Lower leg skin (tissue), 4 donors: ENCODE results near the gene VAV2. TPM values are rescaled to one million over a fixed set of nuclear protein-coding genes. Genes with fewer than 3 reads are reported as not detected.

Experiments
- DNase-seq, 2 donors: peaks; one replicate each; pipeline ENCODE4 v3.0.0-alpha.2; 2019; ENCODE audit warnings: low spot score in 2 of 2
- H3K4me3 ChIP-seq: fragments of 200-600 bp; sonication (generic); 2 replicates; pipeline ENCODE4 v1.5.1; 2017; ENCODE audit warnings: mild to moderate bottlenecking, low read depth; ENCODE audit not compliant: poor library complexity, severe bottlenecking
- CTCF ChIP-seq, 3 donors: fragments of 450-650 bp; IDR thresholded peaks; one replicate each; pipeline ENCODE4 v1.5.1; 2016; ENCODE audit warnings: antibody characterized with exemption in 3 of 3, mild to moderate bottlenecking in 3 of 3, moderate library complexity in 2 of 3
- POLR2A ChIP-seq, 2 donors: fragments of 450-650 bp; IDR thresholded peaks; one replicate each; pipeline ENCODE4 v1.6.1; 2016 to 2017; ENCODE audit warnings: antibody characterized with exemption in 2 of 2, mild to moderate bottlenecking in 1 of 2, moderate library complexity in 1 of 2
- WGBS, 2 donors: methylation state at CpG; one replicate each; pipeline ENCODE4 v1.1.5; 2018; 5-methylcytosine and 5-hydroxymethylcytosine counted together
- intact Hi-C: fragments of 100-400 bp; cut with DNase I; formaldehyde crosslinking; loops from one replicate; pipeline ENCODE4 v1.15.0; 2023; ENCODE audit warnings: low total_unique reads
- total RNA-seq, 4 donors: library from RNA; depleted of rRNA; stranded (reverse); fragments of >200 nt; gene quantifications; one replicate each; pipeline ENCODE4 v1.1.0, GENCODE V29; 2016

The VAV2 gene
- total RNA-seq, 4 donors from 2014 or later = 6.8 to 9.1 (median 7.5) TPM

GRCh38 chr9:133987446-133987788 is 4.7 kb downstream of the VAV2 start:
- no peak for DNase-seq
- no peak overlapping the region for H3K4me3 ChIP-seq
- WGBS, 2 donors = 88 to 90% methylated on average over 14 of the region's 14 CpGs
- TF ChIP-seq POLR2A (IDR thresholded peaks at IDR 0.05) = no peak
- TF ChIP-seq CTCF (IDR thresholded peaks at IDR 0.05) = no peak
- intact Hi-C loops = no loop called here

- no peak overlapping the region for H3K4me3 ChIP-seq
- no peak for TF ChIP-seq CTCF (IDR thresholded peaks at IDR 0.05)
- TF ChIP-seq POLR2A (IDR thresholded peaks at IDR 0.05) = no peak
- WGBS, 2 donors = 88 to 91% methylated on average over 13 of the region's 13 CpGs
- intact Hi-C loops = no loop called here
- no peak for DNase-seq
Measured at GRCh38 chr9:133986774-133987445, 5.2 kb downstream of the VAV2 start.

GRCh38 chr9:133986061-133986460 is 6.1 kb downstream of the VAV2 start:
- 73 to 96% methylated on average over 6 of the region's 6 CpGs for WGBS, 2 donors
- intact Hi-C loops = no loop called here
- H3K4me3 ChIP-seq = no peak overlapping the region
- no peak for TF ChIP-seq POLR2A (IDR thresholded peaks at IDR 0.05)
- no peak for TF ChIP-seq CTCF (IDR thresholded peaks at IDR 0.05)
- no peak for DNase-seq

- 90 to 91% methylated on average over 23 to 25 of the region's 25 CpGs for WGBS, 2 donors
- no peak overlapping the region for H3K4me3 ChIP-seq
- no peak for DNase-seq
- intact Hi-C loops = no loop called here
- TF ChIP-seq POLR2A (IDR thresholded peaks at IDR 0.05) (no peak), CTCF (IDR thresholded peaks at IDR 0.05) (no peak)
Measured at GRCh38 chr9:133982971-133983720, 9.0 kb downstream of the VAV2 start.

GRCh38 chr9:133981958-133982681 is 10.0 kb downstream of the VAV2 start:
- intact Hi-C loops = no loop called here
- no peak for DNase-seq
- 85 to 87% methylated on average over 24 to 28 of the region's 28 CpGs for WGBS, 2 donors
- TF ChIP-seq CTCF (IDR thresholded peaks at IDR 0.05) = no peak
- H3K4me3 ChIP-seq = no peak overlapping the region
